Measurements from ENCODE around the gene FGR. TPM values are rescaled to one million over a fixed set of nuclear protein-coding genes. Genes with fewer than 3 reads are reported as not detected.

Gene FGR
- total RNA-seq, 1 donor from 2014 or later = 0.21 TPM

DNA sequence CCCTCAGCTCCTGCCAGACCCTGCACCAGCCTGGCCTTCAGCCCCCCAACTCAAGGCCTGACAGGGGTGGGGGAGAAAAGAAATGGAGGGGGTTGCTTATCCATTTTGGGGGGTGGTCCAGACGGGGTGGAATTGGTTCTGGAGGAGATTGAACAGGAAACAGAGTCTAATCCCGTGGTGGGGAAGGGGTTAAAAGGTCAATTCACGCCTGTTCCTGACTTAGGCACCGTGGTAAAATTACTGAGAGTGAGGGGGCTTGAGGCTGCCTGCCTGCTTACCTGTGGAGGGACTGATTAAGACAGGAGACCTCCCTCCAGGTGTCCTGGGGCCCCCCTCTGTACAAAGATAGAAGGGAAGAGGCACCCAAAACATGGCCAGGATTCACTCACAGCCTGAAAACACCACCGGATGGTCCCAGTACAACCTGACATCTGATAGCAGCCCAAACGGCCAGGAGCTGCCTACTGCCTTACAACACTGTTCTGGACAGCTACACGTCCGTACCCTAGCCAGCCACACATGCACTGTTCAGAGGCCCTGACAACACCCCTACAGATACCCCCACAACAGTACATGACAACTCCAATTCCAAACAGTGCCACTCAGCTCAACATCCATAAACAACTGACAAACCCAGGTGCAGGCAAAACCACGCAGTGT lies 62.8 kb downstream of the FGR start:
- H3K9me3 Mint-ChIP-seq = no peaks in the 10 kb centered on the region
- no peak overlapping the region for H3K4me3 Mint-ChIP-seq
- H3K27me3 Mint-ChIP-seq (ENCODE audit: insufficient read depth) = peaks cover 20% of the 10 kb centered on the region
- intact Hi-C loops (cut with micrococcal nuclease) = no loop called here
- no peak overlapping the region for H3K27ac Mint-ChIP-seq
- peaks cover 24% of the 10 kb centered on the region for H3K4me1 Mint-ChIP-seq (ENCODE audit: low read depth)
- peaks cover 4% of the 10 kb centered on the region for H3K36me3 Mint-ChIP-seq (ENCODE audit: low read depth)
- no peak for DNase-seq (ENCODE audit: low spot score)

DNA sequence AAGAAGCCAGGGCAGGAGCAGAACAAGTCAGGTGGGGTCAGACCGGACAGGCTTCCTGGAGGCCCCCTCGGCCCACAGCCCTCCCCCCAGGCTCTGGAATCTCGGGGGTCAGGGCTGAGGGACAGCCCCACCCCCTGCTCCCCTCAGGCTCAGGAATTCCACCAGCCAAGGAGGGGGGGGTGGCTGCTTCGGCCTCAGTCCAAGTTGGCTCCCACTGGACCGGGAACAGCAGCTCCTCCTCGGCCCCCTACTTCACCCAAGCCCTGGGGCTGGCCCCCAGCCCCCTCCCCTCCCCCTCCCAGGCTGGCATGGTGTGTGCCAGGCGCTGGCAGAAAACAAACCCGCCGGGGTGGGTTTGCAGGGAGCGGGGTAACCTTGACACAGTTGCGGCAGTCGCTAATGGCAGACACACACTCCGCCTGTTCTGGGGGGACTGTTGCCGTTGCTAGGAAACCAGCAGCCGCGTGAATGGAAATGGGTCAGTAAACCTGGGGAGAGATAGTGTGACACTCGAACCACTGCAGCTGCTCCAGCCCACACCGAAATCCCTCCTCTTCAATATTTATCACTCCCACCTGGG lies 63.5 kb downstream of the FGR start:
- no peak overlapping the region for H3K4me3 Mint-ChIP-seq
- intact Hi-C loops (cut with micrococcal nuclease) = no loop called here
- H3K27me3 Mint-ChIP-seq (ENCODE audit: insufficient read depth) = peaks cover 14% of the 10 kb centered on the region
- peaks cover 19% of the 10 kb centered on the region for H3K4me1 Mint-ChIP-seq (ENCODE audit: low read depth)
- DNase-seq (ENCODE audit: low spot score) = no peak
- H3K36me3 Mint-ChIP-seq (ENCODE audit: low read depth) = peaks cover 4% of the 10 kb centered on the region
- no peak overlapping the region for H3K27ac Mint-ChIP-seq
- no peaks in the 10 kb centered on the region for H3K9me3 Mint-ChIP-seq

DNA sequence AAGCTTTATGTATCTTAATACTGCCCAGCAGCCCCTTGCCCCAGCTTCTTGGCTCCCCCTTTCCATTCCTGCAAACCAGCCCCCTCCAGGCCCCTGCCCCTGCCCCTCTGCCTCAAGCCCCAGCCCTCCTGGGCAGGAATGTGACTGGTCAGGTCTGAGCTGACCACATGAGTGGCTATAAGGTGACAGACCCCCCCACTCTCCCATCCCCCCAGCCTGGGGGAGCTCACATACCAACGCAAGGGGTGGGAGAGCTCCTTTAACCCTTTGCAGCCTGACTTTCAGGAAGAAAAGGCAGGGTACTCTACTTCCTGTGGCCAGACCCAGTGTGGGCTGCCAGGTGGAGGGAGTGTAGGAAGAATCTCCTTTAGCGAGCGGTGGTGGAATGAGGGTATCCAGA lies 64.2 kb downstream of the FGR start:
- Mint-ChIP-seq H3K27me3 (ENCODE audit: insufficient read depth) (peaks cover 8% of the 10 kb centered on the region), H3K9me3 (no peaks in the 10 kb centered on the region), H3K36me3 (ENCODE audit: low read depth) (peaks cover 9% of the 10 kb centered on the region), H3K4me1 (ENCODE audit: low read depth) (peaks cover 18% of the 10 kb centered on the region), H3K27ac (no peak overlapping the region), H3K4me3 (no peak overlapping the region)
- intact Hi-C loops (cut with micrococcal nuclease) = no loop called here
- DNase-seq (ENCODE audit: low spot score) = no peak

DNA sequence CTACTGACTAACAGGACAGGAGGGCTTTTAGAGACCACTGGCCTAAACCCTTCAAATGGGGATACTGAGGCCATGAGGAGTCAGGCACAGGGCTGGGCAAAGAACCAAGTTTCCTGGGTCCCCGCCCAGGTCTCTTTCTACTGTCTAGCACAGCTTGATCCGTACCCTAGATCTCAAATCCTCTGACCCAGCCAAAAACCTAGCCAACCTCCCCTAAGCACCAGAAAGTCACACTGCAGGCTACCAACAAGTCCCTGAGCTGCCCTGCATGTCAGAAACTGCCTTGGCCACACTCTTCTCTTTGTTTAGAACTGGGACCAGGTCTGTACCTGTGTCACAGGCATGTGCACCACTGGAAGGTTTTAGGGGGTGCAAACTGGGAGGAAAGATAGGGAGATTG lies 64.6 kb downstream of the FGR start:
- no peaks in the 10 kb centered on the region for H3K9me3 Mint-ChIP-seq
- peaks cover 8% of the 10 kb centered on the region for H3K27me3 Mint-ChIP-seq (ENCODE audit: insufficient read depth)
- no peak overlapping the region for H3K4me3 Mint-ChIP-seq
- intact Hi-C loops (cut with micrococcal nuclease) = no loop called here
- H3K36me3 Mint-ChIP-seq (ENCODE audit: low read depth) = peaks cover 10% of the 10 kb centered on the region
- H3K4me1 Mint-ChIP-seq (ENCODE audit: low read depth) = peaks cover 18% of the 10 kb centered on the region
- H3K27ac Mint-ChIP-seq = no peak overlapping the region
- no peak for DNase-seq (ENCODE audit: low spot score)

DNA sequence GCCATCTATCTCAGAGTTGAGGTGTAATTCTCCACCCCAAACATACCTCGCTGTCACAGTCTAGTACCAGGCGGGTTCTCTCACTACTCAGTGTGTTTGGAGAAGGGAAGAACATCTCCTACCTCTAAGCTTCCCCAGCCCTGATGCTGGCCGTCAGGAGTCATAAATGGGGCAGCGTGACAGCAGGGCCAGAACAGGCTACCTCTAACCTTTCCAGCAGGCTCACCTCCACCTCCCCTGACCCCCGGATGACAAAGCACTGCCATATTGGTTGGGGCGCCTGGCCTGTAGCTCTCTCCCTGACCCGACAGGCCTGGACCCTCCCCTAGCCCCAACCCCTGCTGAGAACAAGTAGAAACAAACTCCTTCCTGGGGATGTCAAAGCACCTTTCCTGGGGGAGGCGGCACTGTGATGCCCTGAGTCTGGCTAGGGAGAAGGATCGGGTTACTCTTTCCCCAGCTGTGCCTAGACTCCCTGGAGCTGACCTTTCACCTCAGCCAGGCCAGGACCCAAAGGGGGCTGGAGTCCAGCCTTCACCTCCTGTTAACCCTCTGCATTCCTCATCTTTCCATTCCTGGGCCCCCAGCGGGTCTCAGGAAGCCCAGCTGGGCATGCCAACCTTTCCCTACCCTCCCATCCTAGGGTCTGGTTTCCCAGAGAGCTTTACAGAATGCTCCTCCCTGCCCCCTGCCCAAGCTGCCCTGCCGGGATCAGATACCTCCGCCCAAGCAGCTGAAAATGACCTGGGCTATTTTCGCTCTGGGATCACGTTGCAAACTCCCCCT lies 65.3 kb downstream of the FGR start:
- no peak for DNase-seq (ENCODE audit: low spot score)
- Mint-ChIP-seq H3K4me1 (ENCODE audit: low read depth) (peaks cover 18% of the 10 kb centered on the region), H3K27ac (peak overlapping the region; percentile 79), H3K36me3 (ENCODE audit: low read depth) (peaks cover 10% of the 10 kb centered on the region), H3K4me3 (peak overlapping the region; percentile 64), H3K27me3 (ENCODE audit: insufficient read depth) (peaks cover 8% of the 10 kb centered on the region), H3K9me3 (no peaks in the 10 kb centered on the region)
- intact Hi-C loops (cut with micrococcal nuclease) = loop anchor here (2.0 to 5.0 kb wide), 3 partner anchors 63 to 203 kb away; partner anchors contain the start of genes FAM76A and STX12

DNA sequence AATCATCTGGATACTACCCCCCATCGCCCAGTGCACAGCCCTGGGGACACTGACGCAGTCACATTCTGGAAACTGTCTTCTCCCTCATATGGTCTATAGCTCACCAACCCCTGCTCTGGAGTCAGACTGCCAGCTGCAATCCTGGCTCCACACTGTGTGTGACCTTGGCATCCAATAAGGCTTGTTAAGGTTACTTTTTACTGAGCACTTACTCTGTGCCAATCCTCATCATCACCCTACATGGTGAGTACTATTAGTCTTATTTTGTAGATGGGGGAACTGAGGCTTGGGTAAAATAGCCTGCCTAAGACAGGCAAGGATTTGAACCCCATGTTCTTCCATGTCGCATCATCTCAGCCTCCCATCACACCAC lies 65.9 kb downstream of the FGR start:
- H3K4me3 Mint-ChIP-seq = peak overlapping the region; percentile 64
- intact Hi-C loops (cut with micrococcal nuclease) = loop anchor here (2.0 to 5.0 kb wide), 3 partner anchors 64 to 203 kb away; partner anchors contain the start of genes FAM76A and STX12
- peaks cover 10% of the 10 kb centered on the region for H3K36me3 Mint-ChIP-seq (ENCODE audit: low read depth)
- peaks cover 4% of the 10 kb centered on the region for H3K27me3 Mint-ChIP-seq (ENCODE audit: insufficient read depth)
- no peaks in the 10 kb centered on the region for H3K9me3 Mint-ChIP-seq
- no peak for DNase-seq (ENCODE audit: low spot score)
- peaks cover 18% of the 10 kb centered on the region for H3K4me1 Mint-ChIP-seq (ENCODE audit: low read depth)
- H3K27ac Mint-ChIP-seq = peak overlapping the region; percentile 79

DNA sequence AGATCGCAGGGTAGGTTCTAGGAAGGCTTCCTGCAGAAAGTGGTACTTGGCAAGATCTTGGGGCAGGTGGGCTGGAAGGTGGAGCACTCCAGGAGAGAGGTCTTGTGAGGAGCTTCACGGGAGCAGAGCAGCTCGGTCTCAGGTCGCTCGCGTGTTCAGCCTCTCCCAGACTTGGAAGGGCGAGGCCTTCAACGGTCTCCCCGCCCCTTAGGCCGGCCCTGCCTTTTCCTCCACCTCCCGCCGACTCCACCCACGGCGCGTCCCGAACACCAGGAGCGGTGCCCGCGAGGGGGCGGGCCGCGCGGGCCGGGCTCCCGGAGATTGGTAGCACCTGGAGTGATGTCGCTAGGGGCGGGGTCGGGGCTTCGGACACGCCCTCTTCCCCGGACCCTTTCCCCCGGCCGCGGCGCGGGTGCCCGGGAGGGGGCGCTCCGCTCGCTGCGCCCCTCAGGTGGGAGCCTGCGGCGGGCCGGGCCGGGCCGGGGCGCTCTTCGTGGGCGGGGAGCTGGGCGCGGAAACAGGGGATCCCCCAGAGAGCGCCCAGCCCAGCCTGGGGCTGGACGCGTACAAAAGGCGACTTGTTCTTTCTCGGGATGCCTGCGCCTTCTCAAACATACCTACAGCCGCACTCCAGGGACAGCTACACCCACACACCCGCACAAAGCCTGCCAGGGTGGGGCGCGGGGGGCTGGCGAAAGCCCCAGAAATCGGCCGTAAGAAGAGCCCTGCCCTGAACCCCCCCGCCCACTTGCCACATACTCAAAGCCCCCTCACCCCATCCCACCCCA lies 66.5 kb downstream of the FGR start:
- DNase-seq (ENCODE audit: low spot score) = peak; percentile 94
- Mint-ChIP-seq H3K4me3 (peak overlapping the region; percentile 67), H3K27ac (no peak overlapping the region), H3K27me3 (ENCODE audit: insufficient read depth) (no peaks in the 10 kb centered on the region), H3K36me3 (ENCODE audit: low read depth) (peaks cover 7% of the 10 kb centered on the region), H3K4me1 (ENCODE audit: low read depth) (peaks cover 18% of the 10 kb centered on the region), H3K9me3 (no peaks in the 10 kb centered on the region)
- intact Hi-C loops (cut with micrococcal nuclease) = loop anchor here (1.0 to 5.0 kb wide), 6 partner anchors 12 to 204 kb away; partner anchors contain the start of genes AHDC1, FAM76A and STX12

DNA sequence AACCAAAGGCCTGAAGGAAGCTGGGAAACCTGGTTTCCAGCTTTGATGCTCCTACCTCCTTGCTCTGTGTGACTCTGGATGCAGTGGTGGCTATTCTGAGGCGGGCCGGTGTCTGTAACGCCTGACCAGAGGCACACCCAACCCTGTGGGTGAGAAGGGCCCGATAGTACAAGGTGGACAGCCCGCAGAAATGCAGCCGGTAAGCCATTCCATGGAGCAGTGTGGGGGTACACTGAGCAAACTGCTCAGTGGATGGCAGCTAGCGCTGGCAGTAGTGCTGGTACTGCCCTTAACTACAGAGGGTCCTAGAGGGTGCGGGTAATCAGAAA lies 67.0 kb downstream of the FGR start:
- peak overlapping the region; percentile 67 for H3K4me3 Mint-ChIP-seq
- DNase-seq (ENCODE audit: low spot score) = no peak
- H3K36me3 Mint-ChIP-seq (ENCODE audit: low read depth) = peaks cover 7% of the 10 kb centered on the region
- intact Hi-C loops (cut with micrococcal nuclease) = loop anchor here (1.0 to 5.0 kb wide), 6 partner anchors 12 to 204 kb away; partner anchors contain the start of genes AHDC1, FAM76A and STX12
- no peak overlapping the region for H3K27ac Mint-ChIP-seq
- H3K9me3 Mint-ChIP-seq = no peaks in the 10 kb centered on the region
- H3K4me1 Mint-ChIP-seq (ENCODE audit: low read depth) = peaks cover 18% of the 10 kb centered on the region
- no peaks in the 10 kb centered on the region for H3K27me3 Mint-ChIP-seq (ENCODE audit: insufficient read depth)

DNA sequence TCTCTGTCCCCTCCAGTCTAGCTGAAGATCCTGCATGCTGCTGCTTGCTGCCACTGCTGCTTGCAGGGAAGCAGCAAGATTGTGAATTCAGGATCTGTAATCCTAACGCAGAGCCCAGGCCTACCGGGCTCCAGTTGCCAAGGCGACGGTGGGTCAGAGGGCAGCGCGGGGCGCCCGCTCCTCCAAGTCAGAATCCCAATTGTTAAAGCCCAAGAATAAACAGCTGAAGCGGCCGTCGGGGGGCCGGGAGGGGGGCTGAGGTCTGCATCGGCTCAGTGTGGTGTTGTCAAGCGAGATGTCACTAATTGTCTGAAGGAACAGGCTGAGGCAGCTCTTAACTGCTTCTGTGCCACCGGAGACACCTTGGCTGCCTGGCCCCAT lies 67.8 kb downstream of the FGR start:
- no peak for DNase-seq (ENCODE audit: low spot score)
- Mint-ChIP-seq H3K27me3 (ENCODE audit: insufficient read depth) (no peaks in the 10 kb centered on the region), H3K27ac (no peak overlapping the region), H3K4me1 (ENCODE audit: low read depth) (peaks cover 23% of the 10 kb centered on the region), H3K4me3 (no peak overlapping the region), H3K9me3 (no peaks in the 10 kb centered on the region), H3K36me3 (ENCODE audit: low read depth) (peaks cover 7% of the 10 kb centered on the region)
- intact Hi-C loops (cut with micrococcal nuclease) = loop anchor here (5.0 kb wide), 1 partner anchor 205 kb away; the partner anchor contains the start of gene STX12

DNA sequence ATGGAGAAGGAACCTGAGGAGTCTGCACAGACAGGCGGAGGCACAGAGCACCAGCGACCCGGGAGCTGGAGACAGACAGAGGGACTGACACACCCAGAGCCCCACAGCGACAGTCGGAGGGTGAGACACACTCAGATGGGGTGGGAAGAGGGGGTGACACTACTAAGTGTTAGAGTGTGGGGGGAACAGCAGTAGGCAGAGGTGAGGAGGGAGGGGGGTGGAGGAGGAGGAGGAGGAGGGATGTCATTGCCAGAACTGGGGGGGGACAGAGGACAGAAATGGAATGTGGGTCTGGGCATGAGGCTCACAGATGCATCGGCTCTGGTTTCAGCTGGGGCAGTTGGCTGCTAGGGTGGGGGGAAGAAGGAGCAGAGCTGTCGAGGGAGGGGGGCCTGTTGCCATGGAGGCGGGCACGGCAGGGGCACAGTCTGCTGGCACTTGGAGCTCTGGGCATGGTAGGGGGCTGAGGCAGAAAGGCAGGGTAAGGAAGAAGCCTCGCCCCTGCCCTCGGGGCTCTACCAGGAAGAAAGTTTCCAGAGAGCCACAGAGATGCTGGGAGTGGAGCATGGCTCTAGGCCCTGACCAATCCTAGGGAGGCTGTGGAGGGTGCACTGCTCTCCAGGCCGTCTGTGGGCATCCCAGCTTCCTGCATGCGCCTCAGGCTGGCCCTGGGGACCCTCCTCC lies 68.4 kb downstream of the FGR start:
- H3K4me3 Mint-ChIP-seq = no peak overlapping the region
- intact Hi-C loops (cut with micrococcal nuclease) = loop anchor here (5.0 kb wide), 1 partner anchor 206 kb away; the partner anchor contains the start of gene STX12
- peaks cover 7% of the 10 kb centered on the region for H3K36me3 Mint-ChIP-seq (ENCODE audit: low read depth)
- no peaks in the 10 kb centered on the region for H3K9me3 Mint-ChIP-seq
- peaks cover 23% of the 10 kb centered on the region for H3K4me1 Mint-ChIP-seq (ENCODE audit: low read depth)
- peak overlapping the region; percentile 40 for H3K27ac Mint-ChIP-seq
- H3K27me3 Mint-ChIP-seq (ENCODE audit: insufficient read depth) = no peaks in the 10 kb centered on the region
- DNase-seq (ENCODE audit: low spot score) = no peak

DNA sequence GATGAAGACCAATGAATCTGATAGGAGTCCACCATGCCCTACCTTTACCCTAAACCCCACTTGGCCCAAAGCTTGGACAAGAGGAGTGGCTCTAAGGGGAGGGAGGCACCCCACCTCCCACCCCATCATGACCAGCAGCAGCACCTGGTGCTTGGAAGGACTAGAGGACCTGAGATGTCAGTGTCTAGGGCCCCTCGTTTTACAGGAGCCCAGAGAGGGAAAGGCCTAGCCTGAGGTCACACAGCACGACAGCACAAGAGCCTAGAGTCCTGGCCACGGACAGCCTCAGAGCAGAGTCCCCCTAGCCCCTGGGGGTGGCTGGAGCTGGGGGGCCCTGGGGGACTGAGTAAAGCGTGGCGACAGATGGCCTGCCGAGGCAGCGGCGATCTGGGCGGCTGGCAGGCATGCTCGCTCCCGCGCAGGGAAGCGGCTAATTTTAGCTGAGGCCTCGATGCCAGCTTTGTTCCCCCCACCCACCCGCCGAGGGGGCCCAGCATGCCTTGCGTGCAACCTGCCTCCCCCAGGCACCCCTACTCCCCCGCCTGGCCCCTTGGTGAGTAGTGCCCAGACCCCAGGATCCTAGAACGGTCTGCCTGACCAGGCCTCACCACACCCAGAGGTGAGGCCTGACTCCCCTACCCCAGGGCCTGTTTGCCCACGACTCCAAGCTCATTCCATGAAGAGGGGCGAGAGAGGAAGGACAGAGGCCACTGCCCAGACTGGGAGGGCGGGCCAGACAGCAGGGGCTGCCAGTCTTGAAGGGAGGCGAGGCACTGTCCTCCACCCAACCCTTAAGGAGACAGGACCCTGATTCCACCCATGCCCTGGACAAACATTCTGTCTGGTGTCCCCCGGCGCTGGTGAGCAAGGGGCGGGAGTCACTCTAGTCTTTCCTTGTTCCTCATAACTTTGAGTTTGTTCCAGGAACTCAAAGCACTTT lies 70.0 kb downstream of the FGR start:
- H3K36me3 Mint-ChIP-seq (ENCODE audit: low read depth) = peaks cover 7% of the 10 kb centered on the region
- no peaks in the 10 kb centered on the region for H3K27me3 Mint-ChIP-seq (ENCODE audit: insufficient read depth)
- intact Hi-C loops (cut with micrococcal nuclease) = loop anchor here (5.0 kb wide), 1 partner anchor 207 kb away; the partner anchor contains the start of gene STX12
- H3K27ac Mint-ChIP-seq = no peak overlapping the region
- H3K4me3 Mint-ChIP-seq = no peak overlapping the region
- no peaks in the 10 kb centered on the region for H3K9me3 Mint-ChIP-seq
- no peak for DNase-seq (ENCODE audit: low spot score)
- H3K4me1 Mint-ChIP-seq (ENCODE audit: low read depth) = peaks cover 24% of the 10 kb centered on the region

Measured in activated T-helper 1 cell treated with anti-CD3 and anti-CD28 coated beads, Interleukin-12 subunit alpha, Interleukin-12 subunit beta, Interleukin-2, Interleukin-4 antibody, amounts not matched to agents 30 ng/mL and 10 ng/mL and 1 ng/mL, durations not matched to agents 14 hours and 24 hours and 36 hours (primary cell).